Right lobe of liver (tissue), 6 donors: ENCODE measurements around the gene CTNNBIP1. TPM values are rescaled to one million over a fixed set of nuclear protein-coding genes. Genes with fewer than 3 reads are reported as not detected.

Experiments used
- ATAC-seq, 4 donors: fragments of 200-7000 bp; cut with Tn5 transposase; one replicate each; pipeline ENCODE4 v1.9.1; 2020; ENCODE audit warnings: mild to moderate bottlenecking in 4 of 4, moderate library complexity in 4 of 4
- DNase-seq, 3 donors: peaks; one replicate each; pipeline ENCODE4 v3.0.0-alpha.2; 2020
- H3K27ac ChIP-seq, 3 donors: fragments of 200-600 bp; one replicate each; pipeline ENCODE4 v1.8.0; 2022
- H3K27me3 ChIP-seq, 2 donors: fragments of 200-600 bp; one replicate each; pipeline ENCODE4 v1.8.0; 2022
- H3K36me3 ChIP-seq, 4 donors: fragments of 200-600 bp; sonication (generic) in 1 of 4; one replicate each; pipeline versions ENCODE4 v1.5.1 to v1.8.0; 2017 to 2022; ENCODE audit warnings: control low read depth in 1 of 4
- H3K4me1 ChIP-seq, 4 donors: fragments of 200-600 bp; sonication (generic) in 1 of 4; one replicate each; pipeline versions ENCODE4 v1.5.1 to v1.8.0; 2017 to 2022; ENCODE audit warnings: control low read depth in 1 of 4
- H3K4me3 ChIP-seq, 3 donors: fragments of 200-600 bp; one replicate each; pipeline ENCODE4 v1.8.0; 2022
- H3K9me3 ChIP-seq, 4 donors: fragments of 200-600 bp; sonication (generic) in 1 of 4; one replicate each; pipeline versions ENCODE4 v1.5.1 to v1.8.0; 2017 to 2022; ENCODE audit warnings: control low read depth in 1 of 4
- CTCF ChIP-seq, 4 donors: fragments of 200-600 bp in 3 of 4; fragments of 450-650 bp in 1 of 4; IDR thresholded peaks; one replicate each; pipeline versions ENCODE4 v1.5.1 to v1.8.0; 2016 to 2022; ENCODE audit warnings: antibody characterized with exemption in 4 of 4, mild to moderate bottlenecking in 2 of 4
- POLR2A ChIP-seq: fragments of 450-650 bp; IDR thresholded peaks from one replicate; pipeline ENCODE4 v1.6.1; 2017; ENCODE audit warnings: antibody characterized with exemption, mild to moderate bottlenecking
- WGBS: methylation state at CpG from one replicate; pipeline ENCODE4 v1.1.6; 2018; ENCODE audit warnings: low coverage, low lambda C conversion rate; ENCODE audit not compliant: insufficient coverage; ENCODE audit errors: missing lambda C conversion rate; 5-methylcytosine and 5-hydroxymethylcytosine counted together
- intact Hi-C, 2 donors: fragments of 100-400 bp; cut with DNase I; formaldehyde crosslinking; loops; one replicate each; pipeline versions ENCODE4 v1.11.2 to v1.14.1; 2022
- total RNA-seq, 6 experiments: library from RNA; depleted of rRNA in 2 of 6; stranded (reverse); fragments of >200 nt in 2 of 6; fragmentation: NEBNext Ultra II Directional in 3 of 6; extraction: Animal tissue kit (Norgen Biotek cat#: 25700) in 3 of 6; gene quantifications; one replicate each; pipeline versions ENCODE4 v1.1.0 to v1.2.4, GENCODE V29; 2016 to 2023
- donor health status: DM: no; HTN: yes; CAD: no.
- donor health status: DM: no; HTN: no; CAD: no.
- donor health status: DM: no; HTN: no; CAD: no.
- donor health status: DM: no; HTN: yes; CAD: no.
- donor health status: DM: no; HTN: yes; CAD: no.

The CTNNBIP1 gene
- total RNA-seq, 6 experiments from 2014 or later: 8.0 to 19.2 (median 10.0) TPM

GRCh38 chr1:9868244-9868590, 41.9 kb downstream of the CTNNBIP1 start:
- intact Hi-C loops: loop anchor here in 1 of 2 donors (5.0 kb wide), 1 partner anchor 86 kb away; no protein-coding TSS in a partner anchor
- no peaks in the 10 kb centered on the region for H3K9me3 ChIP-seq
- peak; percentile 89 to 95 (median 92) for ATAC-seq
- H3K4me3 ChIP-seq: no peak overlapping the region
- no peaks in the 10 kb centered on the region for H3K36me3 ChIP-seq
- DNase-seq: peak; percentile 42 to 75 (median 72)
- peaks cover 0 to 14% (median 8%) of the 10 kb centered on the region in 4 donors for H3K4me1 ChIP-seq
- TF ChIP-seq POLR2A (no peak), CTCF (IDR thresholded peaks at IDR 0.05) (no peak)
- WGBS: 15% methylated on average over 1 of the region's 3 CpGs
- H3K27me3 ChIP-seq: no peaks in the 10 kb centered on the region
- no peak overlapping the region for H3K27ac ChIP-seq

DNA sequence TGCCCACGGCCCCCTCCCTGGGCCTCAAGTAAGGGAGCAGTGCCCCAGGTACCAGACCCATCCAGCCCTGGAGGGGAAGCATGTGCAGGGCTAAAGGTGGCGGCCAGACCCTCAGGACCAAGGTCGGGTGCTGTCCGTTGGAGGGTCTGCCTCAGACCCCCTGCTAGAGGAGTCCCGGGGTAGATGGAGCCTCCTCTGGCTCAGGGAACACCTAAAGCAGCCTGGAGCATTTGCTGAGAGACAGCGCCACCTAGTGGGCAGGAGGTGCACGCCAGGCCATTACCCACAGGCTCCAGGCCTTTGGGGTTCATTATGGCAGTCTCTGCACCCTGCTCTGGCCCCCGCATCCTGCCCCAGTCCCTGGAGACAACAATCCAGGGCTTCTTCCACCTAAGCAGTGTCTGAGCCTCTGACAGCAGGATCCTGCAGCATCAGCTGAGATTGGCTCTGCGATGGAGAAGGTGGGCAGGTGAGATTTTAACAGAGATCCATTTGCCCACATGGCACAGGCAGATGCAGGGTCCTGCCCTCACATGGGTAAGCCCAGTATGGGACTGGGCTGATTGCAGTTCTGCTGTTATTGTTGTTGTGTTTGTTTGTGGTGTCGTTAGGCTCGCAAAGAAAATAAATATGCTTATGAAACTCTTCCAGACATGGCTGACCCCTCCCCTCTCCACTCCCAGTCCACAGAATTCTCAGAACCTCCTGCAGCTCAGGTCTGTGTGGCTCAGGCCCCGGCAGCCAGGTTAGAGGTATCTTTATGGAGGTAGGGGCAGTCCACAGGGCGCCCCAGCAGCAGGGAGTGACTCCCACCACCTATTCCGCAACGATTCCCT, 42.4 kb downstream of the CTNNBIP1 start:
- H3K4me1 ChIP-seq: peaks cover 0 to 14% (median 8%) of the 10 kb centered on the region in 4 donors
- TF ChIP-seq CTCF (IDR thresholded peaks at IDR 0.05): peak; percentile 95 to 100 (median 98)
- no peak for TF ChIP-seq POLR2A
- ATAC-seq: peak; percentile 81 to 91 (median 88)
- no peak overlapping the region for H3K27ac ChIP-seq
- 47% methylated on average over 3 of the region's 15 CpGs for WGBS
- H3K4me3 ChIP-seq: no peak overlapping the region
- intact Hi-C loops: loop anchor here in 1 of 2 donors (5.0 kb wide), 1 partner anchor 85 kb away; no protein-coding TSS in a partner anchor
- H3K9me3 ChIP-seq: no peaks in the 10 kb centered on the region
- no peaks in the 10 kb centered on the region for H3K36me3 ChIP-seq
- H3K27me3 ChIP-seq: no peaks in the 10 kb centered on the region
- peak; percentile 77 to 83 (median 80) for DNase-seq

DNA sequence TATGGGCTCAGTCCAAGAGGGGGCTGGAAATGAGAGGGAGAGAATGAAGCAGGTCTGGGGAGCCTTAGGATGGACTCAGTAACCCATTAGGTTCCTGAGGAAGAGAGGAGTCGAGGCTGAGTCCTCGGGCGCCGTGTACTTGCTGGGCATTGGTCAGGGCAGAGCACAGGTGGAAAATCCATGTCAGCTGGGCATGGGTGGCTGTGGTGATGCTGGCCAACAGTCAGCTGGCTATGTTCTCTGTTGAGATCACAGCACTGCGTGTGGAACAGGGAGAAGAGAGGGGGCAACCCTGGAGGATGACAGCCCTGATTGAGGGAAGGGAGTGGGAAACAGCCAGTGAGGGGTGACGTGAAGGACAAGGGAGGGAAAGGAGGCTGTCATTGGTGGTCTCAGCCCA, 43.2 kb downstream of the CTNNBIP1 start:
- Histone ChIP-seq H3K4me3 (no peak overlapping the region), H3K36me3 (no peaks in the 10 kb centered on the region), H3K27ac (no peak overlapping the region), H3K27me3 (no peaks in the 10 kb centered on the region), H3K4me1 (peaks cover 0 to 14% (median 8%) of the 10 kb centered on the region in 4 donors), H3K9me3 (no peaks in the 10 kb centered on the region)
- DNase-seq (no peak), ATAC-seq (no peak)
- 100% methylated on average over 1 of the region's 6 CpGs for WGBS
- intact Hi-C loops: loop anchor here in 1 of 2 donors (5.0 kb wide), 1 partner anchor 85 kb away; no protein-coding TSS in a partner anchor
- no peak for TF ChIP-seq CTCF (IDR thresholded peaks at IDR 0.05)
- no peak for TF ChIP-seq POLR2A

- no peaks in the 10 kb centered on the region for H3K36me3 ChIP-seq
- peak in 2 of 4 donors; percentile 8 to 17 for ATAC-seq
- H3K9me3 ChIP-seq: no peaks in the 10 kb centered on the region
- 73% methylated on average over 2 of the region's 2 CpGs for WGBS
- no peaks in the 10 kb centered on the region for H3K27me3 ChIP-seq
- no peak overlapping the region for H3K27ac ChIP-seq
- intact Hi-C loops: loop anchor here in 1 of 2 donors (5.0 kb wide), 1 partner anchor 83 kb away; no protein-coding TSS in a partner anchor
- no peak for TF ChIP-seq POLR2A
- no peak for TF ChIP-seq CTCF (IDR thresholded peaks at IDR 0.05)
- no peak overlapping the region for H3K4me3 ChIP-seq
- DNase-seq: no peak
- peaks cover 0 to 14% (median 8%) of the 10 kb centered on the region in 4 donors for H3K4me1 ChIP-seq
Measured at GRCh38 chr1:9865724-9866123, 44.3 kb downstream of the CTNNBIP1 start.
